NCI-H2029 treated with DMSO at 0.1 percent for 48 hours (cell line): ENCODE data around the gene FRAS1.

Experiments
- DNase-seq: peaks from one replicate; lab custom pipeline; 2025; lab: John Stamatoyannopoulos, UW

FRAS1 gene

DNA sequence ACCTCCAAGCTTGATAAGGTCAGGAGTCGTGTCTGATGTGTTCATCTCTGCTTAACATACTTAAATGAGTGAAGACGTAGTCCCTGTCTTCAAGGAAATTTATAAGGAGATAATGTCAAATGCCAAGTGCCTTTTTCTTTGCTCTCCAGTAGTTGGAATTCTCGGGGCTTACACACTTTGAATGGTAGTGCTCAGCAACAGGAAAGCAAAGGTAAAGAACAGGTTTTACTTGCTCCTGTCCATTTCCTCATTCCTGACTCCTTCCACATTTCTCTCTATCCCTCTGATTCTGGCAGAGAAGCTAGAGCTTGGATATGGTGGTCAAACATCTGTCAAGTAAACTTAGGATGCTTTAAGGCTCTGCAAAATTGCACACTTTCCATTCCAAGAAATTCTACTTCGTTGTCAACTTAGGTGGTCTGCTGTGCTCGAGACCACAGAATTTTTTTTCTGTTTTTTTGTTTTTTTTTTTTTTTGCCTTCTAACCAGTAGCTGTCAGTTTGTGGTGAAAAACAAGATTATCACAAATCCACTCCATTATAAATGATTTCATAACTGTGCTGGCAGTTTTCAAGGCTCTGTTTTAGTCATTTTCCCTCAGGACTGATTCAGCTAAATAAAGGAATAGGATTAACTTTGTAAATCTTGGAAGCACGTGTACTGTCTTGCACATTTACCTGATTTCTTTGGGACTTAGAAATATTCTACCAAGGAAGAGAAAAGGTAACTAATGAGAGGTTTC is 313.7 kb downstream of the FRAS1 start:
- no peak for DNase-seq

DNA sequence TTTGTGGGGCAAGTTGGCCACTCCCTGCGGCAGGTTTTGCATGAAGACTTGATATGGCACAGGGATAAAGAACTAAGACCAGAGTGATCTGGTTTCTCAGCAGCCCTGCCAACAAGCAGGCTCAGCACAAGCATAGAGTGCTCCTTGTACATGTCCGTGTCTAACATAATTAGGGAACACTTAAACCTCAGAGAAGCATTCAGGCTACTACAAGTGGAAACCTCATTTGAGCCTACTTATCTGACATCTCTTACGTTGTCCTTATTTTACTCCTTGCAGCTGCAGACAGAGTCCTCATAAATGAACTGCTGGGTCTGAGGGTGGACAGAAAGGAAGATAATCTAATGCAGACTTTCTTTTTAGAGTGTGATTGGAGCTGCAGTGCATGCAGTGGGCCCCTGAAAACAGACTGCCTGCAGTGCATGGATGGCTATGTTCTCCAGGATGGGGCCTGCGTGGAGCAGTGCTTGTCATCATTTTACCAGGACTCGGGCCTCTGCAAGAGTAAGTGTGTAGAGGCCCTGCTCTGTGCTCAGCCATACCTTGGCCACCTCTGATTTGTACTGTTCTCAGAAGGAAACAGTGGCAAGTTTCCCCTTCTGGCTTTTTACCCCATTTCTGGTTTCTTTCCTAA is 315.3 kb downstream of the FRAS1 start:
- DNase-seq: no peak

DNA sequence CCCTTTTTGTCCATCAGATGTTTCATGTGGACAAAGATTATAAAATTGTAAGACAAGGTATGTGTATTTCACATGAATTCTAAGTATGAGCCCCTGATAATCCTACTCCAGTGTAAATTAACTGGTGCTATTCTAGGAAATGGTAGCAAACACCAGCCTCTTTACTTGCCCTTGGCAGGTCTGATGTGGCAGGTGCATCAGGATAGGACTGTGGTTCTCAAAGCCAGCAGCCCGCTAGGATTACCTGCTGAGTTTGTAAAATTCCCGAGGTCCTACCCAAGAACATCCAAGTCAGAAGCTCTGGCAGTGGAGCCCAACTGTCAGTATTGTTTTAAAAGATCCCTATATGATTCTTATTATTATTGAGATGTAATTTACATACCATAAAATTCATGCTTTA is 320.4 kb downstream of the FRAS1 start:
- no peak for DNase-seq

GRCh38 chr4:78379040-78379439 is 321.9 kb downstream of the FRAS1 start:
- no peak for DNase-seq

- no peak for DNase-seq
Observed at GRCh38 chr4:78379991-78380729, 323.0 kb downstream of the FRAS1 start.

DNA sequence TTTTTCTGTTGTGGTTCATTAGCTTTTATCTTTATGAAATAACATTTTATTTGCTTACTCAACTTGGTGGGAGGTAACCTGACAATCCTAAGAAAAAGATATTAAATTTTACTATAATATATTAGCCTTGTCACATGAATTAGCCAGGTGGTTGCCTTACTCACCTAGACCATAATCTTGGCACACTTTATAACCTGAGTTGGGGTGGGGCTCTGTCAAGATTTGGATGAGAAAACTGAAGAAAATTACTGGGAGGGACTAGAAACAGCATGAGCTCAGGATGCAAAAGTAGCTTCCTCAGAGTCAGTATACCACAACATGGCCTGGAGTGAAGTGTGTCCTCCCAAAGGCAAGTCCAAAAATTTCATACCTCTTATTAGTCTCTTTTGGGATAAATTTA is 329.6 kb downstream of the FRAS1 start:
- no peak for DNase-seq

- no peak for DNase-seq
Observed at GRCh38 chr4:78395642-78396041, 338.5 kb downstream of the FRAS1 start.

DNA sequence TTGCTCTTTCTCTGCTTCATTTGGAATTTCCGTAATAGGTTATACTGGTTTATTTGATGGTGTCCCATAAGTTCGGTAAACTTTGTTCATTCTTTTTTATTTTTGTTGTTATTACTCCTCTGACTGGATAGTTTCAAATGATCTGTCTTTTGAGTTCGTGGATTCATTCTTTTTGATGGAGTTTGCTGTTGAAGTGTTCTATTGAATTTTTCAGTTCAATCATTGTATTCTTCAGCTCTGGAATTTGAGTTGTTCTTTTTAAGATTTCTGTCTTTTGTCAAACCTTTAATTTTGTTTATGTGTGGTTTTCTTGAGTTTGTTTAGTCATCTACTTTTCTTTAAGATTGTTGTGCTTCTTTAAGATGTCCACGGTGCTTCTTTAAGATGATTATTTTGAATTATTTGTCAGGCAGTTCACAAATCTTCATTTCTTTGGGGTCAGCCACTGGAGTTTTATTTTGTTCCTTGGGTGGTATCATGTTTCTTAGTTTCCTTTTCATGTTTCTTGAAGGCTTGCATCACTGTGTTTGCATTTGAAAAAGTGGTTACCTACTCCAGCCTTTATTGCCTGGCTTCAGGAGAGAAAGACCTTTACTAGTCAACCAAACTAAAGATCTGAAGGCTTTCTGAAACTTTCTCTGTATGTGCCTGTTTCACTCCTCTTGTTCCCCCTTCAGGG is 339.6 kb downstream of the FRAS1 start:
- DNase-seq: no peak

DNA sequence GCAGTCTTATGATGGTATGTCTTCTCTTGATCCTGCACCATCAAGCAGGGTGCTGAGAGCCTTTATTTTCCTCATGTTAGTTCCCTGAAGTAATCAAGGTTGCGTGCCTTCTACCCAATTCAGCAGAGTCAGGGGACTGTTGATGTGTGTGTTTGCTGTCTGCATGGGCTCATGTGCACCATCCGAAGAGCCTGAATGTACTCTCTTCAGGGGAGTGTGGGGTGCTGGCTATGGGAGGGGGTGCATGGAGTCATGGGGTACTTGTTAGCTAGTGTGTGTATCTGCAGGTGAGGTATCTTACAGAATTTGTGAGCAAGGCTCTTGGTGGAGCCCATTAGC is 340.1 kb downstream of the FRAS1 start:
- no peak for DNase-seq

GRCh38 chr4:78409612-78410202 is 352.6 kb downstream of the FRAS1 start:
- DNase-seq: no peak

GRCh38 chr4:78410225-78410624 is 353.1 kb downstream of the FRAS1 start:
- DNase-seq: no peak

DNA sequence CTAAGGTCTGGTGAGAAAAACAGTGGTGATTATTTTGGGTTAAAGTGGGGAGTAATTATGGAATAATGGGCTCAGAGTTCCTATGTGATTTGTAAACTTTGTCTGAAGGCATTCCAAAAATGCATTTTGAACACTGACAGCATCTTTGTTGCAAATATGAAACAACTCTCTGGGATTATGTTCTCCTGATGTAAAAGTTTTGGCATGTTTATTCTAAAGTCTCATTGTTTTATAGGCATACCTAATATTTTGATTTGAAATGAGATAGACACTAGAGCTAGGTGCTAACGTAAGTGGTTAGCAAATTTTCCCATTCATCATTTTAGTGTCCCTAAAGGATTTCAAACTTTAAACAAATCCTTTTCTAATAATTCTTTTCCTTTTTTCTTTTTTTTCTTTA is 353.6 kb downstream of the FRAS1 start:
- DNase-seq: no peak

DNA sequence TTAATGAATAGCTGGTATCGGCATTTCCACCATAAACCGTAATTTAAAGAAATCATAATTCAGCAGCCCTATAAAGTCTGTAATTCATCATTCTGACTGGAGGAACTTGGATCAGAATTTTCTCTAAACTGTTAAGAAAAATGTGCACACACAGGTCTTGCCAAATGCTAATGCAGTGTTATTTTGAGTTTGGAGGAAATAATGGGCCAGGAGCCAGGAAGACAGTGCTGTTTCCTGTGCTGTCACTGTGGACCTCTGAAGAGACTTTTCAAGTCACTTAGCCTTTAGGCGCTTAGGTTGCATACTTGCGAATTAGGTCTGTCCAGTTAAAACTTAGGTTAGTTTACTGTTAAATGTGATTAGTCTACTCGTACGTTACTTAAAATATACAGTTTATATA is 357.0 kb downstream of the FRAS1 start:
- no peak for DNase-seq

- no peak for DNase-seq
Observed at GRCh38 chr4:78417603-78418002, 360.5 kb downstream of the FRAS1 start.

DNA sequence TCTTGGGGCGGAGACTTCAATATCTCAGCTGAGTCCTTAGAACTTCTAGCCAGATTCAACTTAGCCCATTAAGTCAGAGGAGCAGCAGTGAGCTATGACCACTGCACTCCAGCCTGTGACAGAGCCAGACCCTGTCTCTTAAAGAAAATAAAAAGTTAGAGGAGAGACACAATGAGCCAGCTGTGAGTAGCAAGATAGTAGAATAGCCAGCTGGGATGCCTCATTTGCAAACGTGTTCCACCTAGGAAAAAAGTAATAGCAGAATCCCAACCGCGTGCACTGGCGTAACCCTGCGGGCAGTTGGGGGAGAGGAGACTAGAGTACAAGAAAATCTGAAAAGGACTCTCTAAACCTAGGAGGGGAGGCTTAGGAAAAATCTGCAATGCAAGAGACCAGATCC is 361.3 kb downstream of the FRAS1 start:
- no peak for DNase-seq

DNA sequence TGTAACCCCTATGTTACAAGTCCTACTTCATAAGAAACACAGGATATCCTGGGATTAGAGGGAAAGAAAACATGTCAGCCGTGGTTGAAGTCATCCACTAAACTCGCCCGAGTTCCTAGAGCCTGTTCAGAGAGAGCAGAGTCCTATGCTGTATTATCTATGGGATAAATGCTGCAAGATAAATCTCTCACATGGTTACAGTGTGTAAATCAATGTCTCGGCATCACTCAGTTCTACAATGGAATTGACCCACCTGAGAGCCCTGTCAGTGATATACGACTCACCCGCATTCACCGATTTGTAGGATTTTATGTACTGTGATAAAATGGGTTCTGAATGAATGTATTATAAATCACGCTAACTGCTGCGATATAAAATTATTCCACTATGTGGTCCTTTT is 366.7 kb downstream of the FRAS1 start:
- DNase-seq: no peak

GRCh38 chr4:78424461-78424860 is 367.3 kb downstream of the FRAS1 start:
- DNase-seq: no peak

DNA sequence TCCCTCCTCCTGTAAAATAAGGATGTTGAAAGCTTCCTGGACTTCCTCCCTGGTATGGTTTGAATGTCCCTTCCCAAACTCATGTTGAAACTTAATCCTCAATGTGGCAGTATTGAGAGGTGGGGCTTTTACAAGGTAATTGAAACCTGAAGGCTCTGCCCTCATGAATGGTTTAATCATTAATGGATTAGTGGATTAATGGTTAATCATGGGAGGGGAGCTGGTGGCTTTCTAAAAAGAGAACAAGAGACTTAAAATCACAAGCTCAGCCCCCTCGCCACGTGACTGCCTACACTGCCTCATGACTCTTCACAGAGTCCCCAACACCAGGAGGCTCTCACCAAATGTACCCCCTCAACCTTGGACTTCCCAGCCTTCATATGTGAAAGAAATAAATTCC is 369.8 kb downstream of the FRAS1 start:
- DNase-seq: no peak

GRCh38 chr4:78428996-78429395 is 371.9 kb downstream of the FRAS1 start:
- DNase-seq: no peak

GRCh38 chr4:78432896-78433295 is 375.8 kb downstream of the FRAS1 start:
- no peak for DNase-seq

GRCh38 chr4:78437608-78438088 is 380.5 kb downstream of the FRAS1 start:
- DNase-seq: no peak

DNA sequence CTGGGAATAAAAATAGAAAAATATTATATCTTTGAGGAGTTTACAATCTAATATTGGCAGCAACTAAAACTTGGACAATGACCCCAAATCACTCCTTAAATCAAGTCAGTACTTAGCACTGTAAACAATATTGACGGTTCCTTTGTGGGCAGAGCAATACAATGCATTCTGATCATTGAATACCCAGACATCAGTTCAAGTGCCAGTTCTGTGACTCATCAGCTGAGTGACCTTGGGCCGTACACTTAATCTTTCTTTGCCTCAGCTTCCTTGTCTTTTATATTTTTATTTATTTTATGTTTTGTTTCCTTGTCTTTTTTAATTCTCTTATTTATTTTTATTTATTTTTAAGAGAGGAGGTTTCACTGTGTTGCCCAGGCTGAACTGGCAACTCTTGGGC is 382.2 kb downstream of the FRAS1 start:
- no peak for DNase-seq
